ENCODE measurements around the gene MYH15.
A peak's percentile ranks its signal among the peaks of the same experiment; 100 is the strongest.

The MYH15 gene

GRCh38 chr3:108548304-108548703, 37.9 kb upstream of the MYH15 start:
- no peak overlapping the region for H3K4me3 ChIP-seq (ENCODE audit: low read depth, low read length)
- no peak for DNase-seq (ENCODE audit: low read depth)
- no peak for TF ChIP-seq CTCF (IDR thresholded peaks at IDR 0.05; ENCODE audit: low read depth, low read length, missing control alignments)

GRCh38 chr3:108546692-108547091, 36.3 kb upstream of the MYH15 start:
- DNase-seq (ENCODE audit: low read depth) = peak; percentile 12
- H3K4me3 ChIP-seq (ENCODE audit: low read depth, low read length) = peak overlapping the region; percentile 16; the same call in 1 of the 2 replicates
- TF ChIP-seq CTCF (IDR thresholded peaks at IDR 0.05; ENCODE audit: low read depth, low read length, missing control alignments) = no peak

DNA sequence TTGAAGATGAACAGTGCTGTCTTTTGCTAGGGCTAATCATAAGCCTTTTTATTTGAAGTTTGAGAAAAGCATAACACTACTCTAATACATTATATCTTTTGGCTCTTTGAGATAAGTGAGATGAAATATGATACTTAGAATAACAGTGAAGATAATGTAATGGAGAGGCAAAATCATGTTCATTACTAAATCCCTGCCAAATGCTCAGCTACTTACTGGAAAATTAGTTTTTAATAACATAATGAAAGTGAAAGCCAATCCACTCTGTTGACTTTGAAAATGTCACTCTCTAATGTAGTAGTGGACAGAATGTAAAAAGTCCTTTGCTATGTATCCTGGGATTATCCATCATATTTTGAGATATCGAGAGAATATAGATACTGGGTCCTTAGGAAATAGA, 35.9 kb upstream of the MYH15 start:
- DNase-seq (ENCODE audit: low read depth) = no peak
- H3K4me3 ChIP-seq (ENCODE audit: low read depth, low read length) = no peak overlapping the region; the same call in 1 of the 2 replicates
- TF ChIP-seq CTCF (IDR thresholded peaks at IDR 0.05; ENCODE audit: low read depth, low read length, missing control alignments) = no peak

DNA sequence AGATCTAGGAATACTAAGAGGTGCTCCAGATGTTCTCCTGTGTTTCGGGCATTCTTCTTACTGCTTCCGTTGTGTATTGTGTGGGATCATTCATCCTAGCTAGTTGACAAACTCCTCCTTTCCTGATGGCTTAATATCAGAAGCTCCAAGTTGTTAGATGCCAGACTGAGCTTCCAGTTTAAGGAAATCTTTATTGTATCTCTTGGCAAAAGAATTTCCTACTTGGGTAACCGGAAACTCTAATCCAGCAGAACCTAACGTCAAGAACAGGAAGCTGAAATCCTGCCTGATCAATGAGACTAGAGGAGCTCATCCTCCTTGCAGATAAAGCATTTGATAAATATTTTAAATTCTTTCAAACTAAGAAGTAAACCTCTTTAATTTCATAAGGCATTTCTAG, 27.7 kb upstream of the MYH15 start:
- DNase-seq (ENCODE audit: low read depth) = no peak
- no peak overlapping the region for H3K4me3 ChIP-seq (ENCODE audit: low read depth, low read length)
- TF ChIP-seq CTCF (IDR thresholded peaks at IDR 0.05; ENCODE audit: low read depth, low read length, missing control alignments) = no peak

GRCh38 chr3:108528459-108529252, 18.3 kb upstream of the MYH15 start:
- TF ChIP-seq CTCF (IDR thresholded peaks at IDR 0.05; ENCODE audit: low read depth, low read length, missing control alignments) = no peak
- no peak overlapping the region for H3K4me3 ChIP-seq (ENCODE audit: low read depth, low read length)
- DNase-seq (ENCODE audit: low read depth) = peak; percentile 36

GRCh38 chr3:108527817-108528216, 17.4 kb upstream of the MYH15 start:
- no peak overlapping the region for H3K4me3 ChIP-seq (ENCODE audit: low read depth, low read length)
- DNase-seq (ENCODE audit: low read depth) = no peak

More at GRCh38 chr3:108527817-108528216, 17.4 kb upstream of the MYH15 start:
- TF ChIP-seq CTCF (IDR thresholded peaks at IDR 0.05; ENCODE audit: low read depth, low read length, missing control alignments) = no peak

Measured in GM12864 (cell line).